HL-60 (cell line): Measurements from ENCODE around the gene CCL4.

ENCODE experiments used
- CTCF ChIP-seq: IDR thresholded peaks from one replicate; pipeline ENCODE4 v1.5.1; 2011; ENCODE audit warnings: low read length, control low read depth, inconsistent platforms; ENCODE audit not compliant: insufficient read depth
- GABPA ChIP-seq: IDR thresholded peaks from 2 replicates; pipeline ENCODE4 v1.6.1; 2012; ENCODE audit warnings: low read depth
- POLR2AphosphoS5 ChIP-seq: IDR thresholded peaks from 2 replicates; pipeline ENCODE4 v1.6.1; 2012; ENCODE audit warnings: low read depth
- REST ChIP-seq: IDR thresholded peaks from 2 replicates; pipeline ENCODE4 v1.6.1; 2012; ENCODE audit warnings: low read depth; ENCODE audit not compliant: insufficient replicate concordance
- SPI1 ChIP-seq: IDR thresholded peaks from 2 replicates; pipeline ENCODE4 v1.6.1; 2012; ENCODE audit warnings: low read depth, mild to moderate bottlenecking, borderline replicate concordance

- TF ChIP-seq CTCF: no peak
- no peak for TF ChIP-seq POLR2AphosphoS5
- no peak for TF ChIP-seq REST
- TF ChIP-seq GABPA: no peak
- no peak for TF ChIP-seq SPI1
Observed at GRCh38 chr17:36092230-36092629, 11.4 kb upstream of the CCL4 start.
